PC-9 (cell line): ENCODE results near the gene AGXT. TPM values are rescaled to one million over a fixed set of nuclear protein-coding genes. Genes with fewer than 3 reads are reported as not detected.
A peak's percentile ranks its signal among the peaks of the same experiment; 100 is the strongest.

Source experiments
- BruUV-seq: library from RNA; stranded (reverse); fragments of 400-500 nt; replicated peaks from 2 replicates; lab custom pipeline; 2021; lab: Mats Ljungman, UMichigan
- CTCF ChIA-PET: fragments of 300-600 bp; sonication (Branson Sonifier 250); formaldehyde crosslinking; loops from one replicate; lab custom pipeline; 2022; ENCODE audit warnings: antibody characterized with exemption; lab: Charles Lee
- POLR2A ChIA-PET: fragments of 300-600 bp; sonication (Branson Sonifier 250); formaldehyde crosslinking; loops from one replicate; lab custom pipeline; 2022; ENCODE audit warnings: antibody characterized with exemption; ENCODE audit not compliant: unreplicated experiment; lab: Charles Lee
- DNase-seq, 2 experiments: peaks; one replicate each; pipeline versions ENCODE4 v3.0.0 to v3.0.0-alpha.2; 2015 to 2022; ENCODE audit warnings: mixed read lengths in 1 of 2
- H2AFZ ChIP-seq: fragments of 200-600 bp; sonication (generic); 2 replicates; pipeline ENCODE4 v1.8.1; 2017; ENCODE audit warnings: antibody characterized with exemption
- H3F3A ChIP-seq: fragments of 200-600 bp; sonication (generic); 2 replicates; pipeline ENCODE4 v1.8.1; 2017; ENCODE audit warnings: antibody characterized with exemption, mild to moderate bottlenecking, low read depth; ENCODE audit not compliant: insufficient read depth
- H3K27ac ChIP-seq: fragments of 200-600 bp; sonication (generic); 2 replicates; pipeline ENCODE4 v1.6.1; 2016; ENCODE audit warnings: mixed run types
- H3K27me3 ChIP-seq: fragments of 200-600 bp; sonication (generic); 2 replicates; pipeline ENCODE4 v1.6.1; 2016; ENCODE audit warnings: low read depth, mixed run types; ENCODE audit not compliant: insufficient read depth
- H3K36me3 ChIP-seq: fragments of 200-600 bp; sonication (generic); 2 replicates; pipeline ENCODE4 v1.6.1; 2016; ENCODE audit warnings: low read depth, mixed run types
- H3K4me1 ChIP-seq: fragments of 200-600 bp; sonication (generic); replicated peaks from 2 replicates; pipeline ENCODE4 v1.6.1; 2016; ENCODE audit warnings: mixed run types; ENCODE audit not compliant: insufficient read depth
- H3K4me2 ChIP-seq: fragments of 200-600 bp; sonication (generic); 2 replicates; pipeline ENCODE4 v1.6.1; 2017; ENCODE audit warnings: mixed run types
- H3K4me3 ChIP-seq: fragments of 200-600 bp; sonication (generic); 2 replicates; pipeline ENCODE4 v1.6.1; 2016; ENCODE audit warnings: mixed run types
- H3K79me2 ChIP-seq: fragments of 200-600 bp; sonication (generic); 2 replicates; pipeline ENCODE4 v1.6.1; 2017; ENCODE audit warnings: low read depth, mixed run types
- H3K9me2 ChIP-seq: fragments of 200-600 bp; sonication (generic); 2 replicates; pipeline ENCODE4 v1.8.1; 2017; ENCODE audit warnings: mild to moderate bottlenecking; ENCODE audit not compliant: insufficient read depth
- H3K9me3 ChIP-seq: fragments of 200-600 bp; sonication (generic); 2 replicates; pipeline ENCODE4 v1.8.1; 2016; ENCODE audit warnings: low read depth; ENCODE audit not compliant: insufficient read depth
- H4K20me1 ChIP-seq: fragments of 200-600 bp; sonication (generic); 2 replicates; pipeline ENCODE4 v1.8.1; 2017; ENCODE audit not compliant: insufficient read depth
- CTCF ChIP-seq: fragments of 200-600 bp; sonication (generic); conservative IDR thresholded peaks from 2 replicates; pipeline ENCODE4 v1.6.1; 2017; ENCODE audit warnings: mixed run types, antibody characterized with exemption, mild to moderate bottlenecking, moderate library complexity
- EZH2 ChIP-seq: fragments of 200-600 bp; sonication (generic); IDR thresholded peaks from 2 replicates; pipeline ENCODE4 v1.8.0; 2017; ENCODE audit warnings: antibody characterized with exemption, low read depth
- intact Hi-C: fragments of 100-400 bp; cut with micrococcal nuclease; formaldehyde crosslinking; loops from one replicate; pipeline ENCODE4 v1.10.0; 2022; ENCODE audit not compliant: unreplicated experiment
- total RNA-seq: library from RNA; stranded (reverse); gene quantifications from 2 replicates; pipeline ENCODE4 v1.2.3, GENCODE V29; 2021

Gene AGXT
- total RNA-seq, 1 experiment from 2014 or later = not detected

- H4K20me1 ChIP-seq = no peaks in the 10 kb centered on the region
- H3K4me2 ChIP-seq = no peak overlapping the region
- DNase-seq = no peak
- intact Hi-C loops = loop anchor here (1.0 to 2.0 kb wide), 2 partner anchors 21 to 160 kb away; no protein-coding TSS in a partner anchor
- no peaks in the 10 kb centered on the region for H3K9me2 ChIP-seq
- no peaks in the 10 kb centered on the region for H3K9me3 ChIP-seq
- POLR2A ChIA-PET = no interaction called here
- H2AFZ ChIP-seq = no peak overlapping the region
- TF ChIP-seq CTCF (no peak), EZH2 (no peak)
- H3K27ac ChIP-seq = no peak overlapping the region
- CTCF ChIA-PET = interaction anchor here (1.0 kb wide), 1 partner anchor 68 kb away, joined by 4 read pairs; no protein-coding TSS in a partner anchor
- H3K79me2 ChIP-seq = no peaks in the 10 kb centered on the region
- H3K4me1 ChIP-seq = peaks cover 10% of the 10 kb centered on the region
- no peaks in the 10 kb centered on the region for H3K27me3 ChIP-seq
- no peaks in the 10 kb centered on the region; the same call in 1 of the 2 replicates for H3F3A ChIP-seq
- no TSS peak for BruUV-seq
- no peaks in the 10 kb centered on the region for H3K36me3 ChIP-seq
- no peak overlapping the region for H3K4me3 ChIP-seq
Measured at GRCh38 chr2:240915526-240916341, 47.1 kb downstream of the AGXT start.

- Histone ChIP-seq H2AFZ (no peak overlapping the region), H3K36me3 (no peaks in the 10 kb centered on the region), H3K27me3 (no peaks in the 10 kb centered on the region), H3K9me2 (no peaks in the 10 kb centered on the region), H3K27ac (no peak overlapping the region), H3K4me3 (no peak overlapping the region), H3K9me3 (no peaks in the 10 kb centered on the region), H4K20me1 (no peaks in the 10 kb centered on the region), H3K4me2 (no peak overlapping the region), H3K79me2 (no peaks in the 10 kb centered on the region), H3K4me1 (peaks cover 10% of the 10 kb centered on the region), H3F3A (no peaks in the 10 kb centered on the region; the same call in 1 of the 2 replicates)
- ChIA-PET POLR2A (no interaction called here), CTCF (no interaction called here)
- TF ChIP-seq CTCF (no peak), EZH2 (no peak)
- intact Hi-C loops = no loop called here
- DNase-seq = peak in 1 of 2 experiments; percentile 36
- BruUV-seq = no TSS peak
Measured at GRCh38 chr2:240916571-240917008, 48.0 kb downstream of the AGXT start.

DNA sequence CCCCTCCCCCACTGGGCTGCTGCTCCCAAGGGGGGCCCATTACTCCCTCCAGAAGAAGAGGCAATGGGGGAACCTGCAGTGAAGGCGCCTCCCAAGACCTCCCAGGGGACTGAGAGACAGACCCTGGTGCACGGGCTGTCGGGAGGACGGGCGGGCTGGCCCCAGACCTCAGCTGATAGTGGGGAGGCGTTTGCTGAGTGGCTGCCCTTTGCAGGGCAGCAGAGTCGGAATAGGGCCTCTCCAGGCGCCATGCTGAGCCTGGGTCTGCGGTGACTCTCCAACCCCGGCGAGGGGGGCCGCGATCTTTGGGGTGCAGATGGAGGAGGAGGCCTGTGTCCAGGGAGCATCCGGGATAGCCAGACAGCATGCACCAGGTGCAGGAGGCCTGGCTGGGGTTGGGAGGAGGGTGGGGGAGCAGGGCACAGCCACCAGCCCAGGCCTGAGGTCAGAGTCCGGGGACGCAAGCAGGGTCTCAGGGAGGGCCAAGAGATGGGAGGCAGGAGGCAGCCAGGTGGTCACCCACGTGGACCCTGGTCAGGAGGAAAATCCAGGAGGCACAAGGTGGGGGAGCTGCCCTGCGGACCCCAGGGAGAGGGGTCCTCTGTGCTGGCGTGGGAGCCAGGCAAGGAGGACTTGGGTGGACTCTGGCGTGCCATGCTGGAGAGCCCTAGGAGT is 48.5 kb downstream of the AGXT start:
- Histone ChIP-seq H4K20me1 (no peaks in the 10 kb centered on the region), H3K4me1 (peaks cover 10% of the 10 kb centered on the region), H3K9me2 (no peaks in the 10 kb centered on the region), H3K9me3 (no peaks in the 10 kb centered on the region), H3K27ac (no peak overlapping the region), H3K27me3 (no peaks in the 10 kb centered on the region), H3K4me3 (no peak overlapping the region), H3F3A (no peaks in the 10 kb centered on the region; the same call in 1 of the 2 replicates), H3K79me2 (no peaks in the 10 kb centered on the region), H3K4me2 (no peak overlapping the region), H3K36me3 (no peaks in the 10 kb centered on the region), H2AFZ (no peak overlapping the region)
- no TSS peak for BruUV-seq
- TF ChIP-seq CTCF = no peak
- no peak for TF ChIP-seq EZH2
- peak in 1 of 2 experiments; percentile 2 for DNase-seq
- CTCF ChIA-PET = no interaction called here
- POLR2A ChIA-PET = no interaction called here
- intact Hi-C loops = no loop called here
